Esophagus squamous epithelium (tissue), 5 donors: ENCODE results near the gene ATP10B. TPM values are rescaled to one million over a fixed set of nuclear protein-coding genes. Genes with fewer than 3 reads are reported as not detected.
"Not testable (repeated sequence)": the region's sequence is repeated elsewhere in the genome, so short reads cannot be mapped to it uniquely, and the experiment has no call there.

Experiments used
- DNase-seq: peaks from one replicate; lab custom pipeline; 2025; lab: John Stamatoyannopoulos, UW
- H3K27ac ChIP-seq, 4 donors: fragments of 200-600 bp; sonication (generic); one replicate each; pipeline ENCODE4 v1.5.1; 2016 to 2019; ENCODE audit warnings: mild to moderate bottlenecking in 1 of 4
- H3K27me3 ChIP-seq, 4 donors: fragments of 200-600 bp; sonication (generic); 1 replicate in 3 of 4; 2 replicates in 1 of 4; pipeline versions ENCODE4 v1.5.1 to v1.6.0; 2017 to 2021; ENCODE audit warnings: antibody characterized with exemption in 1 of 4
- H3K36me3 ChIP-seq, 3 donors: fragments of 200-600 bp; sonication (generic); one replicate each; pipeline ENCODE4 v1.5.1; 2016 to 2019
- H3K4me1 ChIP-seq, 3 donors: fragments of 200-600 bp; sonication (generic); one replicate each; pipeline ENCODE4 v1.5.1; 2017 to 2019
- H3K4me3 ChIP-seq, 4 donors: fragments of 200-600 bp; sonication (generic); 1 replicate in 3 of 4; 2 replicates in 1 of 4; pipeline ENCODE4 v1.5.1; 2016 to 2019; ENCODE audit warnings: mild to moderate bottlenecking in 2 of 4, moderate library complexity in 1 of 4
- H3K9me3 ChIP-seq, 3 donors: fragments of 200-600 bp; sonication (generic); one replicate each; pipeline ENCODE4 v1.5.1; 2016 to 2019
- CTCF ChIP-seq, 6 experiments: fragments of 450-650 bp in 4 of 6; fragments of 200-600 bp in 2 of 6; sonication (generic) in 2 of 6; IDR thresholded peaks; one replicate each; pipeline ENCODE4 v1.5.1; 2016 to 2019; ENCODE audit warnings: antibody characterized with exemption in 6 of 6, mild to moderate bottlenecking in 4 of 6, moderate library complexity in 4 of 6
- POLR2A ChIP-seq, 4 donors: fragments of 450-650 bp; IDR thresholded peaks; one replicate each; pipeline ENCODE4 v1.6.1; 2017; ENCODE audit warnings: antibody characterized with exemption in 4 of 4, mild to moderate bottlenecking in 4 of 4, moderate library complexity in 3 of 4
- WGBS, 2 donors: methylation state at CpG; one replicate each; pipeline ENCODE4 v1.1.5; 2018; 5-methylcytosine and 5-hydroxymethylcytosine counted together
- intact Hi-C: fragments of 100-400 bp; cut with DNase I; formaldehyde crosslinking; loops from one replicate; pipeline ENCODE4 v1.15.0; 2022
- total RNA-seq, 4 donors: library from RNA; depleted of rRNA; stranded (reverse); fragments of >200 nt; gene quantifications; one replicate each; pipeline ENCODE4 v1.1.0, GENCODE V29; 2016
- donor health status: DM: yes; HTN: yes; CAD: no.

Gene ATP10B
- 10 to 100 TPM in 3 of 4 donors, 1 to 10 TPM in 1; 6.1 to 26.6 (median 14.4) TPM for total RNA-seq

- no peak for DNase-seq
- intact Hi-C loops: no loop called here
- H3K9me3 ChIP-seq: no peaks in the 10 kb centered on the region
- H3K4me3 ChIP-seq: no peak within 1 kb of the TSS
- TF ChIP-seq CTCF (IDR thresholded peaks at IDR 0.05) (no peak), POLR2A (IDR thresholded peaks at IDR 0.05) (no peak)
- no peaks in the 10 kb centered on the region for H3K27me3 ChIP-seq
- no peak within 1 kb of the TSS for H3K27ac ChIP-seq
- no peaks in the 10 kb centered on the region for H3K4me1 ChIP-seq
- no peaks in the 10 kb centered on the region for H3K36me3 ChIP-seq
- 73 to 79% methylated on average over 4 of the region's 4 CpGs for WGBS, 2 donors
Observed at GRCh38 chr5:160852049-160852448, at the start of gene ATP10B. TSS of gene ATP10B (minus strand) at chr5:160852211. CDS start at chr5:160688074, 164,137 bp downstream.

DNA sequence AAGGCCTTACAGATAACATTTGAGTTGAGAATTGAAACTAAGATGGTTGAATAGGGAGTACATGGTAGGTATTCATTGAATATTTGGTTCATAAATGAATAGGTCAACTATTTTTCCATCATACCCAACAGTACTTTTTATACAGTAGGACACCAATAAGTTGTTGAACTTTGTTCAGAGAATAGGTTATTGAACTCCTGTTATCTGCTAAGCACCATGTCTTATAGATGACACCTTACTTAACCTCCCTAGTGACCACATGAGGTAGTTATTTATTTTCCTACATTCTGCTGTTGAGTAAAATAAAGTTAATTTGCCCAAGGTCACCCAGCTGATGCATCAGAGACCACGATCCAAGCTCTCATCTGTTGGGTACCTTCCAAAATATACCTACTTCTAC, 49.6 kb upstream of the ATP10B start:
- no peak for DNase-seq
- TF ChIP-seq CTCF (IDR thresholded peaks at IDR 0.05) (no peak), POLR2A (IDR thresholded peaks at IDR 0.05) (no peak)
- Histone ChIP-seq H3K27me3 (no peaks in the 10 kb centered on the region), H3K9me3 (no peaks in the 10 kb centered on the region), H3K36me3 (no peaks in the 10 kb centered on the region), H3K27ac (no peak overlapping the region), H3K4me3 (no peak overlapping the region), H3K4me1 (peaks cover 0 to 8% (median 0%) of the 10 kb centered on the region in 3 donors)
- 50 to 64% methylated on average over 1 of the region's 1 CpG for WGBS, 2 donors
- intact Hi-C loops: no loop called here

- TF ChIP-seq POLR2A (IDR thresholded peaks at IDR 0.05) (no peak), CTCF (IDR thresholded peaks at IDR 0.05) (no peak)
- intact Hi-C loops: no loop called here
- no peak for DNase-seq
- Histone ChIP-seq H3K27ac (no peak overlapping the region), H3K9me3 (no peaks in the 10 kb centered on the region), H3K36me3 (no peaks in the 10 kb centered on the region), H3K4me3 (no peak overlapping the region), H3K27me3 (no peaks in the 10 kb centered on the region), H3K4me1 (peaks cover 0 to 8% (median 0%) of the 10 kb centered on the region in 3 donors)
- WGBS, 2 donors: 66 to 68% methylated on average over 4 of the region's 4 CpGs
Observed at GRCh38 chr5:160899735-160900134, 47.7 kb upstream of the ATP10B start.

DNA sequence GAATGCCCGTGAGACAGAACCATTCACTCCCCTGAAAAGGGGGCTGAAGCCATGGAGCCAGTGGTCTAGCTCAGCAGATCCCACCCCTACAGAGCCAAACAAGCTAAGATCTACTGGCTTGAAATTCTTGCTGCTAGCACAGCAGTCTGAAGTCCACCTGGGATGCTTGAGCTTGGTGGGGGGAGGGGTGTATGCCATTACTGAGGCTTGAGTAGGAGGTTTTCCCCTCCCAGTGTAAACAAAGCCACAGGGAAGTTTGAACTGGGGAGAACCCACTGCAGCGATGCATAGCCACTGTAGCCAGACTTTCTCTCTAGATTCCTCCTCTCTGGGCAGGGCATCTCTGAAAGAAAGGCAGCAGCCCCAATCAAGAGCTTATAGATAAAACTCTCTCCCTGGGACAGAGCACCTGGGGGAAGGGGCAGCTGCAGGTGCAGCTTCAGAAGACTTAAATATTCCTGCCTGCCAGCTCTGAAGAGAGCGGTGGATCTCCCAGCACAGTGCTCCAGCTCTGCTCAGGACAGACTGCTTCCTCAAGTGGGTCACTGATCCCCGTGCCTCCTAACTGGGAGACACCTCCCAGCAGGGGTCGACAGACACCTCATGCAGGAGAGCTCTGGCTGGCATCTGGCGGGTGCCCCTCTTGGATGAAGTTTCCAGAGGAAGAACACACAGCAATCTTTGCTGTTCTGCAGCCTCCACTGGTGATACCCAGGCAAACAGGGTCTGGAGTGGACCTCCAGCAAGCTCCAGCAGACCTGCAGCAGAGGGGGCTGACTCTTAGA, 41.4 kb upstream of the ATP10B start:
- intact Hi-C loops, H3K27me3 ChIP-seq: not testable (repeated sequence)

GRCh38 chr5:160887780-160888179, 35.8 kb upstream of the ATP10B start:
- no peak overlapping the region for H3K4me3 ChIP-seq
- no peaks in the 10 kb centered on the region for H3K36me3 ChIP-seq
- intact Hi-C loops: no loop called here
- no peaks in the 10 kb centered on the region for H3K4me1 ChIP-seq
- H3K9me3 ChIP-seq: no peaks in the 10 kb centered on the region
- 46 to 54% methylated on average over 3 of the region's 3 CpGs for WGBS, 2 donors
- TF ChIP-seq CTCF (IDR thresholded peaks at IDR 0.05) (no peak), POLR2A (IDR thresholded peaks at IDR 0.05) (no peak)
- no peak overlapping the region for H3K27ac ChIP-seq
- no peak for DNase-seq
- H3K27me3 ChIP-seq: no peaks in the 10 kb centered on the region

More for the DNA sequence above, 41.4 kb upstream of the ATP10B start:
- not testable (repeated sequence) for H3K4me1 ChIP-seq, H3K9me3 ChIP-seq, H3K4me3 ChIP-seq, DNase-seq, H3K36me3 ChIP-seq, H3K27ac ChIP-seq
- WGBS, 2 donors: 73% methylated on average over 3 of the region's 6 CpGs; no CpG with 5 or more reads in 1 of the 2 donors

DNA sequence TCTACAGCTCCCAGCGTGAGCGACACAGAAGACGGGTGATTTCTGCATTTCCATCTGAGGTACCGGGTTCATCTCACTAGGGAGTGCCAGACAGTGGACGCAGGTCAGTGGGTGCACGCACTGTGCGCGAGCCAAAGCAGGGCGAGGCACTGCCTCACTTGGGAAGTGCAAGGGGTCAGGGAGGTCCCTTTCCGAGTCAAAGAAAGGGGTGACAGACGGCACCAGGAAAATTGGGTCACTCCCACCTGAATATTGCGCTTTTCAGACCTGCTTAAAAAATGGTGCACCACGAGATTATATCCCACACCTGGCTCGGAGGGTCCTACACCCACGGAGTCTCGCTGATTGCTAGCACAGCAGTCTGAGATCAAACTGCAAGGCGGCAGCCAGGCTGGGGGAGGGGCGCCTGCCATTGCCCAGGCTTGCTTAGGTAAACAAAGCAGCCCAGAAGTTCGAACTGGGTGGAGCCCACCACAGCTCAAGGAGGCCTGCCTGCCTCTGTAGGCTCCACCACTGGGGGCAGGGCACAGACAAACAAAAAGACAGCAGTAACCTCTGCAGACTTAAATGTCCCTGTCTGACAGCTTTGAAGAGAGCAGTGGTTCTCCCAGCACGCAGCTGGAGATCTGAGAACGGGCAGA, 21.7 kb upstream of the ATP10B start:
- H3K9me3 ChIP-seq, H3K4me1 ChIP-seq, DNase-seq, H3K27ac ChIP-seq, intact Hi-C loops, H3K4me3 ChIP-seq, H3K27me3 ChIP-seq, H3K36me3 ChIP-seq: not testable (repeated sequence)
- 71 to 78% methylated on average over 6 to 12 of the region's 21 CpGs for WGBS, 2 donors
